Cardiac fibroblast (primary cell): ENCODE results near the gene ASTN2.
"Not testable (repeated sequence)": the region's sequence is repeated elsewhere in the genome, so short reads cannot be mapped to it uniquely, and the experiment has no call there.

Experiments used
- DNase-seq, 2 donors: peaks; one replicate each; pipeline versions ENCODE4 v3.0.0 to v3.0.0-alpha.2; 2010; ENCODE audit warnings: low read depth in 2 of 2
- H3K4me3 ChIP-seq, 2 donors: replicated peaks in 1 of 2; 1 replicate in 1 of 2; 2 replicates in 1 of 2; pipeline ENCODE4 v1.5.1; 2011; ENCODE audit warnings: low read depth in 2 of 2, low read length in 2 of 2, mild to moderate bottlenecking in 2 of 2, moderate library complexity in 1 of 2
- CTCF ChIP-seq: IDR thresholded peaks from one replicate; pipeline ENCODE4 v1.5.1; 2011; ENCODE audit warnings: low read depth, mild to moderate bottlenecking, low read length, inconsistent platforms

The ASTN2 gene

GRCh38 chr9:117072216-117072615 lies 342.6 kb downstream of the ASTN2 start:
- no peak for TF ChIP-seq CTCF
- H3K4me3 ChIP-seq = no peak overlapping the region
- no peak for DNase-seq

- DNase-seq, H3K4me3 ChIP-seq: not testable (repeated sequence)
These were observed 343.1 kb downstream of the ASTN2 start for GRCh38 chr9:117071673-117072207.

DNA sequence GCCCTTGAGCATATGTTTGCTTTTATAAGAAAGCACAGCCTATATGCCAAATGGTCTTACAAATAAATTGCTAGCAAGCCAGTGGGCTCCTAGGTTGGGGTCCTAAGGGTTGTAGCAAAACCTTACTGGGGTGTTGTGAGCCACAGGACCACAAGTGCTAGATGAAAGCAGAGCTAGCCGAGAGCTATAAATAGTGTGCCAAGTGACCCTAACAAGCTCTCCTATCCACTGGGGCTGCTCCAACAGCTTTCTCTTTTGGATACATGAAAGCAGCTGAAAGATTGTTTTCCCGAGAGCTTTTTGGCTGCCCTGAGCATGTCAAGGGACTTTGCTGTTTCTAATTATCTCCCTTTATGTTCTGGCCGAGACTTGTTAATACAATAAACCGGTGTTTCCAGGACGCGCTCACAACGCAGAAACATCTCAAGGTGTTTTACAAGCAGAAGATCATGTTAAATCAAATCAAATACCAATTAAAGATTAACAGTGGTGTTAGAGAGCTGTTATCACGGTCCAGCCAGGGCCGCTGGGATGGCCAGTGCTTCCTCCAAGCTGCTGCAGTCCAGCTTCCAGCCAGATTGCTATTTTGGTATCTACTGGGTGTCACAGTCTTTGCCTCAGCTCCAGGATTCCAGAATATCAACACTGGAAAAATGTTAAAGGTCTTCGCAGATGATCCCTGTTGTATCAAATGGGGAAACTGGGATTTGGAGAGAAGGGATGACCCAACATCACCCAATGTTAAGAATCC lies 351.0 kb downstream of the ASTN2 start:
- H3K4me3 ChIP-seq = no peak overlapping the region
- no peak for DNase-seq
- no peak for TF ChIP-seq CTCF

- DNase-seq = no peak
- TF ChIP-seq CTCF = no peak
- H3K4me3 ChIP-seq = no peak overlapping the region
These were observed 353.9 kb downstream of the ASTN2 start for GRCh38 chr9:117060963-117061362.

DNA sequence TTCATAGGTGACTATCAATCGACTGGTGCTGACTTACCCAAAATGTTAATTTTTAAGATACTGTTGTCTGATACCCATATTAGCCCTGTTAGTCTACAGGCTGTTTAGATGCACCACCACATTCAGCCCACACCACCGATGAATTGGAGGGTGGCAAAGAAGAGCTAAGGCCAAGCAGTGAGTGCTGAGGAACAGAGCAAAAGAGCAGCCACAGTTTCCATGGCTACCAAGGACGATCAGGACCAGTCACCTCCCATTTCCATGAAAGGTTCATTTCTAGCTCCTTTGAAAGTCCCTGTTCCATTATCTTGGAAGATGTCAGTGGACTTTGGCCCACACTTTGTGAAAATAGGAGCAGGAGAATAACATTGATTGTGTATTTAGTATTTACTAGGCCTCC lies 364.9 kb downstream of the ASTN2 start:
- DNase-seq = no peak
- no peak overlapping the region for H3K4me3 ChIP-seq
- TF ChIP-seq CTCF = no peak

GRCh38 chr9:117046666-117047327 lies 368.1 kb downstream of the ASTN2 start:
- H3K4me3 ChIP-seq = no peak overlapping the region
- peak; percentile 11 for TF ChIP-seq CTCF
- peak in 1 of 2 donors; percentile 3 for DNase-seq

DNA sequence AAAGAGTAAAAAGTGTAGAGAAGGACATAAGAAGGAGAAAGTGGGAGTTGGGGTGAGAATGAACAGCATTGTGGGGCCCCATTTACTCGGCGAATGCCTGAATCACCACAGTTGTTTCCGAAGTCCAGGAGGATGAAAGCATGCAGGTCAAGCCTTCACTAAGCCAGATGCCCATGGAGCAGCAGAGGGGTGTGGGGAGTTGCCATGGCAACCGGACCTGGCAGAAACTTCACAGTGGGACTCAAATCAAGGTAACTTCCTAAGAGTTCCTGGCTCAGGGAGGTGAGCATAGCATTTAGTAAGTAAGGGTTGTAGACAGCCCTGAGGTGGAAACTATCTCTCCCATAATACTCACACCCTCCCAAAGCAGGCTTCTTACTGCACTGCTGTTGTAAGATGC lies 370.6 kb downstream of the ASTN2 start:
- TF ChIP-seq CTCF = no peak
- DNase-seq = no peak
- no peak overlapping the region for H3K4me3 ChIP-seq
